Stimulated activated CD4-positive, alpha-beta T cell treated with anti-CD3 and anti-CD28 coated beads, Interleukin-2, amount 100 ng/mL, for 4 hours (primary cell): ENCODE measurements around the gene LMBR1.
A peak's percentile ranks its signal among the peaks of the same experiment; 100 is the strongest.

Source experiments
- DNase-seq: peaks from one replicate; pipeline ENCODE4 v3.0.0-alpha.2; 2020; ENCODE audit warnings: low read depth

Gene LMBR1

DNA sequence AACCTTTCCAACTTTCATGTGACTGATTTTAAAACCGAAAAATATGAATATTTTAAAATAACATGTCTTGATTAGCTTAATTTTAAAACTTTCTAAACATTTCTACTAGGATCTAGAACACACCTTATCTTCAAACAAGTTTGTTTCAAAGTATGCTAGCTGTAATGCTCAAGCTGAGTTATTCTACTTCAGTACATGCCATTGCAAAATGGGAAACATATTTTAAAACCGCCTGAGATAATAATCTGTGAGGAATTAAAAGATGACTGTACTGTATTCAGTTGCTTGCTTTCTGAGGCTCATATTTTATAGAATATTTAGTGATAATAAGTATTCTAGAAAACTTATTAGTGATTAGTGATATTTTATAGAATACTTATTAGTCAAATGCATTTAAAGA lies 99.6 kb downstream of the LMBR1 start:
- DNase-seq = no peak

DNA sequence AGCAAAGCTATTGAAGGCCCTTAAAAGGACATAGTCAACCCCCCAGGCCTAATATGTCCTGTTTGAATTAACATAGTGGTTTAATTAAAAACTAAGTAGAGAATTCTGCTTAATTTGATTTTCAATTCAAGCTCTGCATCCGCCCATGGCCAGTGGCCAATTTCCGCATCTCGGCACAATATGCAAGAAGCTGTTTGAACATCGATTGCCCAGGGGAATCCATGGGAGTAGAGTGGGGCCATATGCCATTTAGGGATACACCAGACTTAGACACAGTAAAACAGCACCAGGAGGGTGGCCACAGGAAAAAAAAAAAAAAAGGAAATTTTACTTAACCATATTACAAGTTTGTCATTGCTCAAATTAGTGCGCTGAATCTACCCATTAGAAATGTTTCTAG lies 100.4 kb downstream of the LMBR1 start:
- DNase-seq = no peak

DNA sequence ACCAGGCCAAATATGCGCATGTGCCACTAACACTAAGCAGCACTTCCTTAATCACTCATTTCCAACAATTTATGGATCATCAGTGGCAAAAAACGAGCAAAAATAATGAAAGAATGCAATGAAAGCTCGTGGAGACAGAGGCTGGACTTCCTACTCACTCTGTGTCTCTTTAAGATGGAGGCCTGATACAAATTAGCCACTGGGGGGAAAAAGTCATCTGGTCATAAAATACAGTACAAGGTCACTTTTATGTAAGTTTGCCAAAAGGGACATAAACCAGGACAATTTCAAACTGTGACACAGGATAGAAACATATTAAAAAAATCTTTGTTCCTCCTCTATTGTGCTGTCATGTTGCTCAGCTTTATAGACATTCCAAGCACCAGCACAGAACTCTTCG lies 101.7 kb downstream of the LMBR1 start:
- DNase-seq = no peak

DNA sequence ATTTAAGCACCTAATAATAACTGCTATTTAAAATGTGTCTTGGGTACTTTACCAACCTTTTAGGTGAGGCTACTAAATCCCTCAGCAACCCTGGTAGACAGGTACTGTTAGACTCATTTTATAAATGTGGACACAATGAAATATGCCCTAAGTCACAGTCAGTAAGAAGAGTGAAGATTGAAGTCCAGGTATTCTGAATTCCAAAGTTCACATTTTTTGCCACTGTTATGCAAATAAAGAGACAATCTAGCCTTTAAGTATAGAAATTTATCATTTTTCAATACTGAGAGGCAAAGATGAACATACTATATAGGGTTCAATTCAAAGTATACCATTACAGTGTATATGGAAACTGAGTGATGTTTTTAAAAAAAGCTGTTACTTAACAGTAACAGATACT lies 102.7 kb downstream of the LMBR1 start:
- DNase-seq = no peak

DNA sequence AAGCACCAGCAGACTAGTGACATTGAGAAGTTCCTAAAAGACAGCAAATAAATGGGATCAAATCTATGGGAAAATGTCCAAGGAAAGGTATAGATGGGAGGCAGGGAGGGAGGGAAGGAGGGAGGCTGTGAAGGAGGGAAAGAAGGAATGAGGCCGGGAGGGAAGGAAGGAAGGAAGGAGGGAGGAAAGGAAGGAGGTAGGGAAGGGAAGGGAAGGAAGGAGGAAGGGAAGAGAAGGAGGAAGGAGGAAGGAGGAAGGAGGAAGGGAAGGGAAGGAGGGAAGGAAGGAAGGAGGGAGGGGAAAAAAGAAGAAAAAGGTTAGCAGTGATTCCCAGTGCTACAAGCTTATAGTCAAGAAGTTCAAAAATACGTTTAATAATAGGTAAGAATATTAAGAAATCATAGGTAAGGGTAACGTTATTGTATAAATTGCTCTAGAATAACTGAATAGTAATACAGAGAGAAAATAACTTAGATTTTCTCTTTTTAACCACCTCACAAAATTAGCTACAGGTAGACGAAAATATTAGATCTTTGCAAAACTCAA lies 106.9 kb downstream of the LMBR1 start:
- DNase-seq = no peak

DNA sequence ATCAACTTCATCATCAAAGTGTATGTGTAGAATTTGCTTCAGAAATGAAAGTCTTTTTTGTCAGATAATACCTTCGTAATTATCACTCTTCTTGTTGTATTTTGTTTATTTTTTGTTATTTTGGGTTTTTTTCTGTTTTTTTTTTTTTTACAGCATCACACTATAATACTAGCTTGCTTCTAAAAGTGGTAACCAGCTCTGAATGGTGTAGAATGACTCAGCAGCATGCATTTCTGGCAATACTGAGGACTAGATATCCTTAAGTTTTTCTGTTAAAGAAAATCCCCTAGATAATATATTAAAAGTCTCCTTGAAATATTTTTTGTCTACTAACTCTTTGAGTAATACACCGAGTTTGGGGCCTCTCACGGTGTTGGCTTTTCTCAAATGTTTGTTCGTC lies 109.1 kb downstream of the LMBR1 start:
- DNase-seq = no peak

DNA sequence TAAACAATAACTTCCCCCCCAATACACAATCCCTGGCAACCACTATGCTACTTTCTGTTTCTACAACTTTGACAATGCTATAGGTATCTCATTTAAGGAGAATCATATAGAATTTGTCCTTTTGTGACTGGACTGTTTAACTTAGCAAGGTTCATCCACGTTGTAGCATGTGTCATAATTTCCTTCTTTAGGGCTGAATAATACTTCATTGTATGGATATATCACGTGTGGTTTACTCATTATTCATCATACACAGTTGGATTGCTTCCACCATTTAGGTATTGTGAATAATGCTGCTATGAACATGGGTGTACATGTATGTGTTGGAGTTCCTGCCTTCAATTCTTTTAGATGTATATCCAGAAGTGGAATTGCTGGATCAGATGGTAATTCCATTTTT lies 111.0 kb downstream of the LMBR1 start:
- no peak for DNase-seq

DNA sequence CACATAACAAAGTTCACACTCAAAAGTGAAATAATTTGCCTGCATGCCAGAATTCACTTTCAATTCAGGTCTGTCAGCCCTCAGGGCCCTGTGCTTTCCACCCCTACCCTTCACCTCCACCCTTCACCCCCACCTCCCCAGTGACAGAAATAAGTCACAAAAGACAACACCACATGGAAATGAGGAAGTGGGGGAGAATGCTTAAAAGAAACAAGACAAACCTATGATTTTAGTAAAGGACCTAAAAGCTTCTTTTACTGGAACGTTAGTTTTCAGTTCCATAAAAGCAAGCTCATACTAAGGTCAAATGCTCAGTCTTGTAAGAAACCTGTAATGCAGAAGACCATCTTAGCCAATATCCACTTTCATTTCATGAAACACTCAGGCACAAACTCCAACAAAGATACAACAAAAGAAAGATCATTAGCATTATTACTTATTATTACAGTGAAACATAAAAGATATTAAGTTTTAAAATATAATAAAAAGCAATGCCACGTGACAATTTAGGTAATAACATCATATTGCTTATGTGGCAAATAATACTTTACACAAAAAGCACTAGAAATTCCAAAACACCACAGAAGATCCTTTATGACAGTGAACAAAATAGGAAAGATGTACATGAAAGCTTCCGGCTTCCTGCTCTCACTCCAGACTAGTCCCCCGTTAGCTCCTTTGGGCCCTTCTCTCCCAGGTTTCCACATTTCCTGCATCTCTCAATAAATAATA lies 112.1 kb downstream of the LMBR1 start:
- no peak for DNase-seq

DNA sequence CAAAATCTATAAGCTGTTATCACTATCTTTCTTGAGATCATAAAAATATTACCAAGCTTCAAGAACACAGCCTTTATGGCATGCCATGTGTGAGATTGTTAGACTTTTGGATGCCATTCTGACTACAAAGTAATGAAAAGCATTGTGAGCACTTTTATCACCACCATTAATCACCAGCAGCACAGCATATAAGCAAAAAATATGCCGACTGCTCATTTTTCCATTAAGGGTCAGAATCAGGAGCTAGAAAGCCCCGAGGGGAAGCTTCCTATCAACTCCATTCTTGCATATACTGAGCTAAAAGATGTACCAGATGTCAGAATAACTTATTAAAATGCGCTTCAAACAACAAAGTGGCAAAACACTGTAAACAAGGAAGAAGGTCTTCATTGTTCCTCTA lies 114.3 kb downstream of the LMBR1 start:
- DNase-seq = no peak

DNA sequence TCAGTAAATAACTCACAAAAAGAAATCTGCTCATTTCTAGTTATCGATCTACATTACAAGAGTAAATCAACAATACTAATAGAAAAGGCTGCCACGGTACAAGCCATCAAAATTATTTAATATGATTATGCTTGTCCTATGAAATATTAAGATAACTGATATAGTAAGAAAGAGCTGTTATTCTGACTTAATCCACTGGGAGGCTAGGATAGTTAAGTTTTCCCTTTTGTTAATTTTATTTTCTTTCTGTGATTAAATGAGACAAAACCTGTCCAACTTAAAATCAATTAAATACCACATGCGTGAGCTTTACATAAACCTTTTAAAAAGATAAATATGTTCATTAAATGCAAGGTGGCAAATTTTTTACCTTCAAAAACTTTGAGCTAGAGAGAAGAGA lies 114.8 kb downstream of the LMBR1 start:
- no peak for DNase-seq

DNA sequence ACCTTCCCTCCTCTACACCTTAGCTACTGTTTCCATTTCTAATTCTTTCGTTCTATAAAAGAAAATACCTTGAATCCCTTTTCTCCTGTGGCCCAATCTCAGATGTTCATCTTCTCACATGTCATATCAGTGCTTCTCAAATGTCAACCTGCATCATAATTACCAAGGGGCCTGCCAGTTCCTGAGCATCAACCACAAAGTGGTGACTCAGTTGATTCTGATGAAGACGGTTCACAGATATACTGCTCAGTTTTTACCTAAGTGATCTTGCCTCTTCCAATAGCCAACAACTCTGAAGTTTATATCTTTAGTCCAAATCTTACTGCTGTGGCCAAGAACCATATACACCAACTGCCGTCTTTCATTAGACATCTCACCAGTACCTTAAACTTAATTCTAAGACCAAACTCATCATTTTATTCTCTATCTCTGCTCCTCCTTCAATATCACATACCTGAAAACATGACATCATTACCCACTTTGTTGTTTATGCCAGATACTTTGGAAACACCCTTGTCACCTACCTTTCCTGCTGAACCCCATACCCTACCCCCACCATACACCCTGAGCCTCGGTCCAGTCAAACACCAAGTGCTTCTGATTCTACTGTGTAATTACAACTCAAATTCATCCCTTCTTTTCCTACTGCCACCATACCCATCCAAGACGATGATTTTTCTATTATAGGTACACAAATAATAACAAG lies 115.5 kb downstream of the LMBR1 start:
- DNase-seq = peak; percentile 6

DNA sequence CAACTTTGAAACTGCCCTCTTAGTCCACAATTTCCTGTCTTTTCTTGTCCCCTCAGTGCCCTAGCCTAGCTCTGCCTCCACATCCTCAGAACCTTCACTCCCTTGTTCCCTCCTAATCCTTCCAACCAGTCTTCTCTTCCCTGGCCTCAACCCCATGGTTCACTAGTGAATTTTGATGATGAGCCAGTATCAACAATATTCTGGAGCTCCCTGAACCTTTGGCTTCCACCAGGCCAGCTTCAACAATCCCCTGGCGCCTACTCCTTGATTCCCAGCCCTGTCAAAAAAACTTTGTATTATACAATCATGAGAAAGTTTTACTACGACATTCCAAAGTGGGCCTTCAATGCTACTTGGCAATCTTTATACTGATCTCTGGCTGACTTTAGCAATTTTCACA lies 116.5 kb downstream of the LMBR1 start:
- no peak for DNase-seq

DNA sequence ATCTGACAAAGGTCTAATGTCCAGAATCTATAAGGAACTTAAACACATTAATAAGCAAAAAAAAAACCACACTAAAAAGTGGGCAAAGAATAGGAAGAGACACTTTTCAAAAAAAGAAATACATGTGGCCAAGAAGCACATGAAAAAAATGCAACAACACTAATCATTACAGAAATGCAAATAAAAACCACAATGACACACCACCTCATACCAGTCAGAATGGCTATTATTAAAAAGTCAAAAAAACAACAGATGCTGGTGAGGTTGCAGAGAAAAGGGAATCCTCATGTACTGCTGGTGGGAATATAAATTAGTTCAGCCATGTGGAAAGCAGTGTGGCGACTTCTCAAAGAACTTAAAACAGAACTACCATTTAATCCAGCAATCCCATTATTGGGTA lies 119.0 kb downstream of the LMBR1 start:
- no peak for DNase-seq

DNA sequence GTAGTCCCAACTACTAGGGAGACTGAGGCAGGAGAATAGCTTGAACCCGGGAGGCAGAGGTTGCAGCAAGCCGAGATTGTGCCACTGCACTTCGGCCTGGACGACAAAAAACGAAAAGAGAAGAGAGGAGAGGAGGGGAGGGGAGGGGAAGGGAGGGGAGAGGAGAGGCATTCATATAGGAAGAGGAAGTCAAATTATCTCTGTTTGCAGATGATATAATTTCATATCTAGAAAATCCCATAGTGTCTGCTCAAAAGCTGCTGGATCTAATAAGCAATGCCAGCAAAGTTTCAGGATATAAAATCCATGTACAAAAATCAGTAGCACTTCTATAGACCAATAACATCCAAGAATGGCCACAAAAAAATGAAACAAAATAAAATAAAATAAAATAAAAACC lies 120.3 kb downstream of the LMBR1 start:
- DNase-seq = no peak

DNA sequence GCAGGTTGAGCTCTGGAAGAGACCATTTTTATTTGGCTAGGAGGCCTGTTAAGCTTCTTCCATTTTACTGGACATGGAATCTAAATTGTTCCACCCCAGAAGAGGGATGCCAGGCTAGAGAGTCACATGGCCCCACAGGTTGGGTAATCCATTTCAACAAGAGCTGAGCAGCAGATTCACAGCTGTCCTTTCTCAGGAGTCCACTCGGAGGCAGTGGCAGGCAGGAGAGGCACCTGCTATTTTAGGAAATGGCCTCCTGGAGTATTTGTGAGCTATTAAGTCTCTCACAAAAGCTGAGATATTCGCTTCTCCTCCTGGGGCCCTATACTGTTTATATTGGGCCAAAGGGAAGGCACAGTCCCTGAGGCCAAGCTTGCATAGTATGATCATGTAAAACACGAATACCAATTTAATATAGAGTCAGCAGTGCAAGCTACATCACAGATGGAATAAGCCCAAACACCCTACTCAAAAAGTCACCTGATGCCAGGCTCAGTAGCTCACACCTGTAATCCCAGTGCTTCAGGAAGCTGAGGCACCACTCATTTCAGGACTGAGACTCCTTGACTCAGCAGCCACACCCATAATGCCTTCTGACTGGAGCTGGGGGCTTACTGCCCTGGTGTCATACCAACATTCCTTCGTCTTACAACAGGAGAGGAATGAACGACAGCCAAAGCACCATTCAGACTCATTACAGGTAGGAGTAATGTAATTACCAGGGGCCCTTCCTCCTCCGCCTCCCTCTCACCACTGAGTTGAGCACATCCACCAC lies 124.1 kb downstream of the LMBR1 start:
- no peak for DNase-seq

DNA sequence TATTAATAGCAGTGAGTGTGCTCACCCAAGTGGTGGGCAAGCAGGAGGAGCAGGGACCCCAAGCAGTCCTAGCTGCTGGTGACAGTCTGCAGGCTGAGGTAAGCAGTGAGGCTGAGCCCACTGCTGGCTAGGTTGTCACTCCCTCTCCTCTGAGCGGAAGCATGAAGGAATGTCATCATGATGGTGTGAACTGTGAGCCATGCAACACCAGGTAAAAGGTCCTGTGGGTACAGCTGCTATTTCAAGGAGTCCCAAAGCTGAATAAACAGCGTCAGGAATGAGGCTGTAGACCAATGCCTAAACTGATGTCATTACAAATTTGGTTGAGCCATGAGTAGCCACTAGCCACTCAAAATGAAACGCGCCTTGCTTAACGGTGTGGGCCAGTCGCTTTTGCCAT lies 126.3 kb downstream of the LMBR1 start:
- DNase-seq = no peak

DNA sequence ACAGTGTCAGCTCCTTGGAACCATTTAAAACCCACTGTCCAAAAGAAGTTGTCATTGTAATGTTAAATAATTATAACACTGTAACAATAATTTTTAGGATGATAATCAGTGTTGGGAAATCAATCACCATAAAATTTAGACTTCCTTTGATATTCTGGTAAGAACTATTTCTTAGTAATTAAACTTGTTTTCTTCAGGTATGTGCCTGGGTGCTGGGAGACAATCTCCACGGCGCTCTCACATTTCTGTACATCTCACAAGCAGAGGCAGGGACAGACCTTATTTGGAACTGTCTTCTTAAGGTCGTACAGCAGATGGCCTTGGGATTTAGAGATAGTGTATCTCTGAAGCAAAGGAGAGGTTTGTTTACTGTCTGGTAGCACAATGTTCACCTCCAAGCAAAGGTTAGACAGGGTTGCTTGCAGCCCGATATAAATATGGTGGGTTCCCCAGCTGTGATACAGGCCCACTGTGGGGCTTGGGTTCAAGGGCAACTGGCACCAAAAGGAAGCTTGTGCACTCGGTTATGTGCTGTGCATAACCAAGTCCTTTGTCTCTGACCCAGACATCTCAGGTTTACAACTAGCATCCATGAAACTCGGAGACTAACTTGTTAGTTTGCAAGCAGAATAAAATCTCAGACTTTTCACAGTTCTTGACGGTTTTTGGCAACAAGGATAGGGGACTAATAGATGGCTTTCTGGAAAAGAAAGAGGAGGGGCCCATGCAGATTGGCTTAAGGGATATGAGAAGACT lies 126.9 kb downstream of the LMBR1 start:
- DNase-seq = no peak

DNA sequence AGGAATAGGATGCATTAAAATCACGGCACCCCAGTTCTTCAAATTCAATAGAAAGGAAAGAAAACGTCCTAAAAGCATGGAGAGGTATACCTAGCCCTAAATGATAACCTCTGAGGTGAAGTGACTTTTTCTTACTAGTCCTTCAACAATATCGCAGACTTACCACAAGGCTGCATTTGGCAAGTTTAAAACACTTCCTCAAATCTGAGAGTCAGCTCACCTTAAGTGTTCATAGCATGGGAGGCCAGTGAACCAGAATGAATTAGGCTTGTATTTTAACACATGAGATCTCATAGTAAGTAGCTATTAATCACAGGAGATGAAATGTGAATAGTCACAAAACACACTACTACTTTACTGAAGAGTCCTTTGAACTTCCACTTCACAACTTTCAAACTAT lies 128.2 kb downstream of the LMBR1 start:
- no peak for DNase-seq

DNA sequence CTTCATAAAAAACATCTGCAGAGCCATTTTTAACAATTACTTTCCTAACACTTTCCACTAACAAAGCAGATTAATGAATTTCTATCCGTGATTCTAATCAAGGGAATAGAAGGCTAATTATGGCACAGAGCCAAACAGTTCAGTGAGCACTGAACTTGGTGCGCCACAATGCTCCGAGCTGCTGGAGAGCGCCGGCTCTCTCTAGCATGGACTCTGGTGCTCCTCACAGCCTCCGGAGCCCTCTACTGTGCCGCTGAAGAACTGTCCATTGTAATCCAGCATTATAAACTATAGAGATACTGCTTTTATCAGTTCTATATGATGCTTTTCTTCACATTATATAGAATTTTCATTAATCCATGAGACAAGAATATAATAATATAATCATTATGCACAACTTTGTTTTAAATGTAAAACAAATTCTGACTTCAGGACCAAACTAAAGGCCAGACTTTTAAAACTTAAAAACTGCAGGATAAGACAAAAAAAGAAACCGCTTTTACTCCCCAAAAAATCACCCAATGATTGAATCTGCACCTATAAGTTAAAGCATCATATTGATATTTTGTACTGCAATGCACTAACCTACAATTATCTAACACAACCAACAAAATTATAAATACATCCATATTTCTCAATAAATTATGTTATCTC lies 128.8 kb downstream of the LMBR1 start:
- no peak for DNase-seq

DNA sequence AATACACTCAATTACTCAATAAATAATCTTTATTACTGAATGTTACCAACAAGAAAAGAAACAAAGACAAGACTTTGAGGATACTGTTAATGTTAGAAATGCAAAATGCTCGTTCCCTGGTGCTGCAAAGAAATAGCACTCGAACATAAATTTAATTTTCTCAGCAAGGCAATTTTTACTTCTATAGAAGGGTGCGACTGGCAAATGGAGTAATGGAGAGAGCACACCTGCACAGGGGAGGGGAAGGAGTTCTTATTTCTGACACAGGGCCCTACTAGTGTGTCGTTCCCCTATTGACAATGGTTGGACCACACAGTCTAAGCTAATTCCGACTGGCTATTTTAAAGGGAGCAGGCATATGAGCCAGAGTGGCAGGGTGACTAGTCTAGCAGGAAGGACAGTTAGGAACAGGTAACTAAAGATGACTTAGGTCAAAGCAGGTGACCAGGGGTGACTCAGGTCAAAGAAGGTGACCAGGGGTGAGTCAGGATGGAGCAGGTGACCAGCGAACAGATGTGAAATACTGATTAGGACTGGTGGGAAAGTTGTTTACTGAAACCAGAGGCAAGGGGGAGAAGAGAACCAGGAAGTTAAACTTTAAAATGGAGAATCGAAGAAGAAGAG lies 133.3 kb downstream of the LMBR1 start:
- DNase-seq = no peak

DNA sequence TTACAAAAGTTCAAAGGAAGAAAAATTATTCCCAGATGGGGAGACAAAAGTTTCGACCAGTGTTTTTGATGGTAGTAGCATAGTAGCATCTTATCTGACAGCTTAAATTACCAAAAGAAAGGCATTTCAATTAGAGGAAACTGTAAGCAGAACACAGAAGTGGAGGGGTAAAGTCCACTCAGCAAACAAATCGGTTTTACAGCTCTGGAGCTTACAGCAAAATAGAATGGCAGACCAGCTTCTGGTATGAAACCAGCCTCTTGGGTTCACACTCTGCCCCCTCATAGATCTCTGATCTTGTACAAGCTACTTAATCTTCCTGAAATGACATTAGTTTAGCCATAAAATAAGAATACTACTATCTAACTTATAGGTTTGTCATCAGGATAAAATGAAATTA lies 133.8 kb downstream of the LMBR1 start:
- no peak for DNase-seq
